Endothelial cell (in vitro differentiated cells): Measurements from ENCODE around the gene THEMIS. TPM values are rescaled to one million over a fixed set of nuclear protein-coding genes. Genes with fewer than 3 reads are reported as not detected.

Source experiments
- DNase-seq: peaks from one replicate; pipeline ENCODE4 v3.0.0; 2021; ENCODE audit warnings: low spot score
- H3K27ac Mint-ChIP-seq: one replicate; pipeline ENCODE4 v1.8.0; 2021; ENCODE audit warnings: mixed read lengths, inconsistent platforms; ENCODE audit not compliant: unreplicated experiment
- H3K27me3 Mint-ChIP-seq: one replicate; pipeline ENCODE4 v1.8.0; 2021; ENCODE audit warnings: mild to moderate bottlenecking, moderate library complexity, mixed read lengths, inconsistent platforms; ENCODE audit not compliant: unreplicated experiment
- H3K36me3 Mint-ChIP-seq: one replicate; pipeline ENCODE4 v1.8.0; 2021; ENCODE audit warnings: mild to moderate bottlenecking, low read depth, mixed read lengths, inconsistent platforms; ENCODE audit not compliant: unreplicated experiment
- H3K4me1 Mint-ChIP-seq: one replicate; pipeline ENCODE4 v1.8.0; 2021; ENCODE audit warnings: mild to moderate bottlenecking, mixed read lengths, inconsistent platforms; ENCODE audit not compliant: unreplicated experiment
- H3K4me3 Mint-ChIP-seq: one replicate; pipeline ENCODE4 v1.8.0; 2021; ENCODE audit warnings: mild to moderate bottlenecking, mixed read lengths, inconsistent platforms; ENCODE audit not compliant: unreplicated experiment
- H3K9me3 Mint-ChIP-seq: one replicate; pipeline ENCODE4 v1.8.0; 2021; ENCODE audit warnings: mixed read lengths, inconsistent platforms; ENCODE audit not compliant: unreplicated experiment
- CTCF ChIP-seq: fragments of 200-600 bp; sonication (generic); IDR thresholded peaks from one replicate; pipeline ENCODE4 v1.5.0; 2021; ENCODE audit warnings: antibody characterized with exemption; ENCODE audit not compliant: unreplicated experiment
- total RNA-seq: library from RNA; stranded (reverse); fragmentation: NEBNext Ultra II Directional; extraction: Animal tissue kit (Norgen Biotek cat#: 25700); gene quantifications from one replicate; pipeline ENCODE4 v1.2.1, GENCODE V29; 2021; ENCODE audit not compliant: unreplicated experiment

Gene THEMIS
- total RNA-seq, 1 donor from 2014 or later: not detected

DNA sequence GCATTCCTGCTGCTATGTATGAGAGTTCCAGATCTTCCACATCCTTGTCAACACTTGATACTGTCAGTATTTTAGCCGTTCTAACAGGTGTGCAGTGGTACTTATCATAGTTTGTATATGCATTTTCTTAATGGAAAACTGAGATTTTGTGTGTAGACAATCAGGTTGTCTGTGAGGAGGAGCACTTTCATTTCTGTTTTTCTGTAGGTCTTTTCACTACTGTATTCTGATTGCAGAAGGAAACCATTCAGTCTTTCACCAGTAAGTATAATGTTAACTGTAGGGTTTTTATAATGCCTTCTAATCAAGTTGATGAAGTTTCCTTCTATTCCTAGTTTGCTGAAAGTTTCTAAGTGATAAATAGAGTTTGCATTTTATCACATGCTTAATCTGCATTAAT, 216.4 kb downstream of the THEMIS start:
- Mint-ChIP-seq H3K27me3 (no peaks in the 10 kb centered on the region), H3K9me3 (no peaks in the 10 kb centered on the region), H3K36me3 (no peaks in the 10 kb centered on the region), H3K4me3 (no peak overlapping the region), H3K27ac (no peak overlapping the region), H3K4me1 (no peaks in the 10 kb centered on the region)
- TF ChIP-seq CTCF: no peak
- no peak for DNase-seq
